ENCODE data around the gene RABGAP1. TPM values are rescaled to one million over a fixed set of nuclear protein-coding genes. Genes with fewer than 3 reads are reported as not detected.

RABGAP1 gene
- total and polyA plus RNA-seq, 9 donors: 27.1 to 64.8 (median 59.0) TPM

GRCh38 chr9:122918310-122918709, 22.5 kb upstream of the RABGAP1 start:
- H3K36me3 ChIP-seq: no peaks in the 10 kb centered on the region
- TF ChIP-seq CTCF (IDR thresholded peaks at IDR 0.05): no peak
- no peak for TF ChIP-seq POLR2A (IDR thresholded peaks at IDR 0.05)
- no peak for TF ChIP-seq EP300 (IDR thresholded peaks at IDR 0.05)
- H3K27me3 ChIP-seq: no peaks in the 10 kb centered on the region
- no peak overlapping the region for H3K4me3 ChIP-seq
- H3K4me1 ChIP-seq (ENCODE audit: insufficient read depth): peaks cover 4% of the 10 kb centered on the region
- no peaks in the 10 kb centered on the region for H3K9me3 ChIP-seq
- DNase-seq: no peak
- 88 to 91% (median 88%) methylated on average over 2 of the region's 2 CpGs for WGBS, 3 donors
- intact Hi-C loops (cut with DNase I): no loop called here
- H3K27ac ChIP-seq: no peak overlapping the region

- intact Hi-C loops (cut with DNase I): no loop called here
- Histone ChIP-seq H3K9me3 (no peaks in the 10 kb centered on the region), H3K27me3 (no peaks in the 10 kb centered on the region), H3K4me3 (no peak overlapping the region), H3K4me1 (ENCODE audit: insufficient read depth) (no peaks in the 10 kb centered on the region), H3K27ac (no peak overlapping the region), H3K36me3 (no peaks in the 10 kb centered on the region)
- 88 to 94% (median 91%) methylated on average over 8 of the region's 8 CpGs for WGBS, 3 donors
- no peak for DNase-seq
- no peak for TF ChIP-seq CTCF (IDR thresholded peaks at IDR 0.05)
- no peak for TF ChIP-seq POLR2A (IDR thresholded peaks at IDR 0.05)
- no peak for TF ChIP-seq EP300 (IDR thresholded peaks at IDR 0.05)
Observed at GRCh38 chr9:122922713-122923112, 18.1 kb upstream of the RABGAP1 start.

- Histone ChIP-seq H3K4me1 (ENCODE audit: insufficient read depth) (no peaks in the 10 kb centered on the region), H3K36me3 (no peaks in the 10 kb centered on the region), H3K4me3 (no peak overlapping the region), H3K27me3 (no peaks in the 10 kb centered on the region), H3K9me3 (no peaks in the 10 kb centered on the region), H3K27ac (no peak overlapping the region)
- no peak for TF ChIP-seq POLR2A (IDR thresholded peaks at IDR 0.05)
- TF ChIP-seq CTCF (IDR thresholded peaks at IDR 0.05): no peak
- no peak for TF ChIP-seq EP300 (IDR thresholded peaks at IDR 0.05)
- no peak for DNase-seq
- intact Hi-C loops (cut with DNase I): no loop called here
- 86 to 87% (median 86%) methylated on average over 3 of the region's 3 CpGs for WGBS, 3 donors
Observed at GRCh38 chr9:122923947-122924346, 16.9 kb upstream of the RABGAP1 start.

DNA sequence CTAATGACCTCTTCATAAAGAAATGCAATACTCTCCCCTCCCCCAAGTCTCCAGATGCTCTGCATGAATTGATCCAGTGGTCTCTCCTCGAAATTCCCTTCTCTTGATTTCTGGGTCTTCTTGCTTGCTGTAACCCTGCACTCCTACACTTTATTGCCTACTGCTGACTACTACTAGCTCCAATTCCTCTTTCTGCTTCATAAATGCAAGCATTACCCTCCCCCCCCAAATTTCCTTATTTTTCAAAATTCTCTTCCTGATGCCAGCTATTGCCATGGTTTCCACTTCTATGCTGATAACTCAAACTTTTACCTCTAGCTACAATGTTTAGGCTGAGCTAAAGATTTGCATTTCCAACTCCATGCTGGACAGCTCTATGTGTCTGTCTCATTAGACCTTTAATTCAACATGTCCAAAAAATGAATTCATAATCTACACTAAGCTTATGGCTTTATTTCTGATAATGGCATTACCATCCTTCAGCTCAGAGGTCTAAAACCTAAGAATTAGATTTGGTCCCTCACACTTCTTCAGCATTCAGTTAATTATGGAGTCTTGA, 10.9 kb upstream of the RABGAP1 start:
- Histone ChIP-seq H3K36me3 (no peaks in the 10 kb centered on the region), H3K27ac (no peak overlapping the region), H3K27me3 (no peaks in the 10 kb centered on the region), H3K4me1 (ENCODE audit: insufficient read depth) (peaks cover 7% of the 10 kb centered on the region), H3K4me3 (no peak overlapping the region), H3K9me3 (no peaks in the 10 kb centered on the region)
- intact Hi-C loops (cut with DNase I): no loop called here
- no peak for DNase-seq
- TF ChIP-seq POLR2A (IDR thresholded peaks at IDR 0.05): no peak
- no peak for TF ChIP-seq CTCF (IDR thresholded peaks at IDR 0.05)
- no peak for TF ChIP-seq EP300 (IDR thresholded peaks at IDR 0.05)
- 77 to 79% (median 79%) methylated on average over 1 of the region's 1 CpG for WGBS, 3 donors
